CD4-positive, alpha-beta memory T cell (primary cell): ENCODE results near the gene PLPPR4. TPM values are rescaled to one million over a fixed set of nuclear protein-coding genes. Genes with fewer than 3 reads are reported as not detected.

Experiments
- CTCF ChIA-PET: fragments of 350-600 bp; sonication (Branson Sonifier 250); formaldehyde crosslinking; loops from one replicate; lab custom pipeline; 2021; ENCODE audit warnings: inconsistent platforms; ENCODE audit not compliant: partially characterized antibody; lab: Charles Lee
- POLR2A ChIA-PET: fragments of 350-600 bp; sonication (Branson Sonifier 250); formaldehyde crosslinking; loops from one replicate; lab custom pipeline; 2021; ENCODE audit not compliant: partially characterized antibody; lab: Charles Lee
- DNase-seq, 5 donors: peaks; one replicate each; pipeline versions ENCODE4 v3.0.0 to v3.0.0-alpha.2; 2020 to 2022; ENCODE audit warnings: mixed read lengths in 1 of 5
- H3K27ac ChIP-seq: one replicate; pipeline ENCODE4 v1.7.0; 2013; ENCODE audit warnings: low read depth, low read length
- H3K27me3 ChIP-seq: 2 replicates; pipeline ENCODE4 v1.7.0; 2013; ENCODE audit warnings: mild to moderate bottlenecking, low read length, moderate library complexity; ENCODE audit not compliant: insufficient read depth
- H3K36me3 ChIP-seq: 2 replicates; pipeline ENCODE4 v1.7.0; 2013; ENCODE audit warnings: mild to moderate bottlenecking, low read length, moderate library complexity; ENCODE audit not compliant: insufficient read depth
- H3K4me1 ChIP-seq: 2 replicates; pipeline ENCODE4 v1.7.0; 2013; ENCODE audit warnings: mild to moderate bottlenecking, low read length, moderate library complexity; ENCODE audit not compliant: insufficient read depth
- H3K4me3 ChIP-seq, 2 donors: one replicate each; pipeline ENCODE4 v1.7.0; 2013; ENCODE audit warnings: low read length in 2 of 2, mild to moderate bottlenecking in 1 of 2
- H3K9me3 ChIP-seq, 2 donors: one replicate each; pipeline ENCODE4 v1.7.0; 2013; ENCODE audit warnings: low read length in 2 of 2, control low read depth in 1 of 2; ENCODE audit not compliant: control insufficient read depth in 1 of 2
- H3K27ac Mint-ChIP-seq, 7 donors: one replicate each; pipeline ENCODE4 v1.8.0; 2020 to 2021; ENCODE audit warnings: mixed read lengths in 7 of 7, mild to moderate bottlenecking in 6 of 7, inconsistent platforms in 3 of 7, moderate library complexity in 3 of 7
- H3K27me3 Mint-ChIP-seq, 2 donors: one replicate each; pipeline ENCODE4 v1.8.0; 2020 to 2021; ENCODE audit warnings: mixed read lengths in 2 of 2
- H3K36me3 Mint-ChIP-seq, 2 donors: one replicate each; pipeline ENCODE4 v1.8.0; 2020 to 2021; ENCODE audit warnings: mixed read lengths in 2 of 2, inconsistent platforms in 1 of 2, mild to moderate bottlenecking in 1 of 2
- H3K4me1 Mint-ChIP-seq, 4 donors: one replicate each; pipeline ENCODE4 v1.8.0; 2020 to 2021; ENCODE audit warnings: mixed read lengths in 4 of 4, mild to moderate bottlenecking in 1 of 4
- H3K4me3 Mint-ChIP-seq, 8 donors: one replicate each; pipeline ENCODE4 v1.8.0; 2020 to 2021; ENCODE audit warnings: mixed read lengths in 8 of 8, mild to moderate bottlenecking in 7 of 8, moderate library complexity in 6 of 8, inconsistent platforms in 3 of 8
- H3K9me3 Mint-ChIP-seq, 8 donors: one replicate each; pipeline ENCODE4 v1.8.0; 2020 to 2021; ENCODE audit warnings: mixed read lengths in 8 of 8, mild to moderate bottlenecking in 5 of 8, inconsistent platforms in 3 of 8, moderate library complexity in 1 of 8
- intact Hi-C: fragments of 100-400 bp; cut with micrococcal nuclease; formaldehyde crosslinking; loops from one replicate; pipeline ENCODE4 v1.15.1; 2023
- polyA plus RNA-seq, 2 donors: library from polyadenylated mRNA; unstranded; fragments of 300-500 nt; fragmentation: Illumina TruSeq; gene quantifications; one replicate each; pipeline ENCODE4 v1.2.3, GENCODE V29; 2021
- total RNA-seq, 2 experiments: library from RNA; stranded (reverse); gene quantifications; one replicate each; pipeline ENCODE4 v1.2.3, GENCODE V29; 2021

Gene PLPPR4
- total and polyA plus RNA-seq, 4 experiments from 2014 or later = not detected

DNA sequence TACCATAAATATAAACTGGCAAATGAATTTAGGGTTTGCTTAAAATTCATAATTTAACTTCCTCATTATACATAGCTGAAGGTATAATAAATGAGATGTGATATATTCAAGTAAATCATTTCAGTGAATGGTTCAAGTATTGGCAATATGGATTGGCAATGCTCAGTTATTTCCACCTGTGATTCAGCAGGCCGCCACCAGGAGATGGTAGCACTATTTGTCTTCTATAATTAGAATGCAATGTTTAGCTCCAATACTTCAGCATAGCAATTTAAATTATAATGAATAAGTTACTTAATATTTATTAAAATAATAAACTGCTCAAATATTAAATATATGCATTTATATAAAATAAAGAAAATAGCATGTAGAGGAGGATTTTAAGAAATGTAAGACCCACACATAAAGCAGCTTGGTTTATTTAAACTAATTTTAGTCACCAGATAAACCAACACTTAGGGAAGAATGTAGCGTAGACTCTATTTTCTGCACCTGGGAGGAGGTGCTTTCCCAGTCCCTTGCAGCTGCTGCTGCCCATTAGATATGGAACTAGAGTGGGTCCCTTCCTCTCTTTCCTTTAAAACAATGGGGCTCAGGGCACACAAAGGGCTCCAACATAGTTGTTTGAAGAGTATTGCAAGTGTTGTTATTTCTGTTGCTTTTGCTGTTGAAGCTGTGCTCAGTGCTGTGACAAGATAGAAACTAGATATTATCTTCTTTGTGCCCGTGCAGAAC lies 62.1 kb downstream of the PLPPR4 start:
- H3K4me3 Mint-ChIP-seq = no peak overlapping the region
- no peaks in the 10 kb centered on the region for H3K9me3 Mint-ChIP-seq
- intact Hi-C loops = no loop called here

DNA sequence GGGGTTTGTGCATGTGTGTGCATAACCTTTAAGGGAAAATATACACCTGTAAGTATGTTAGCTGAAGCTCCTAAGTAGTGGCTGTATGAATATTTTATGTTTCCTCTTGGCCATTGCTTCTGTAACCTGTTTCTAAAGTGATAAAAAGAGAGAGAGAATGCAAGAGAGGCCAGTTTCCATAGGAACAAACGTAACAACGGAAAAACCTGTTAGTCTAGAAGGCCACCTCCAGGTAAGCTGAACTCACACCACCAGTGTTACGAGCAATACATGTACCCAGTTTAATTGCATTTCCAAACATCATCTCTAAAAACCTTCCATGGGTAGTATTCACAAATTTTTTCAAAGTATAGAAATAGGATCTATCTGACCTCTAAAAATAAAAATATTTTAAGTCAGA lies 63.1 kb downstream of the PLPPR4 start:
- peaks cover 2 to 3% of the 10 kb centered on the region in 2 donors for H3K27me3 Mint-ChIP-seq
- intact Hi-C loops = no loop called here

More for the DNA sequence above, 62.1 kb downstream of the PLPPR4 start:
- POLR2A ChIA-PET = no interaction called here
- no peak for DNase-seq
- no peaks in the 10 kb centered on the region for H3K4me1 Mint-ChIP-seq
- H3K4me3 ChIP-seq = no peak overlapping the region
- H3K9me3 ChIP-seq = no peaks in the 10 kb centered on the region
- CTCF ChIA-PET = no interaction called here
- H3K27ac Mint-ChIP-seq = no peak overlapping the region
- peaks cover 4 to 5% of the 10 kb centered on the region in 2 donors for H3K27me3 Mint-ChIP-seq
- H3K36me3 Mint-ChIP-seq = no peaks in the 10 kb centered on the region
- H3K4me1 ChIP-seq = no peaks in the 10 kb centered on the region
- H3K36me3 ChIP-seq = no peaks in the 10 kb centered on the region
- no peak overlapping the region for H3K27ac ChIP-seq
- H3K27me3 ChIP-seq = no peaks in the 10 kb centered on the region

DNA sequence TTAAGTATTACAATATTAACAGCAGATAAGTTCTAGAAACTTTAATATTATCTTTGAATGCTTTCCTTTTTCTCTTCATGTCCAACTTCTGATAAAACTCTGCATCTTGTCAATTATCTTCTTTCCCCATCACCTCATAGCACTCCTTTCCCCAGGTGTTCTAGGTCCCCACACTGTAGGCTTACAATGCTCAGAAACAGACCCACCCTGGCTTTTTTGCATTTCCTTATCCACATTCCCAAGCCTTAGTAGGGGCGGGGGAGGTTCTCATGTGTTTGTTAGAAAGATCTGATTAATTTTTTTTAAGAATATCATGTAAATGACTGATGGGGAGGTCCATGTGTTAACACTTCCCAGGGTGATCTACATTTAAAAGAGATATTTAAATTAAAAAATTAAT lies 63.9 kb downstream of the PLPPR4 start:
- H3K27ac Mint-ChIP-seq = no peak overlapping the region
- intact Hi-C loops = no loop called here
- no peaks in the 10 kb centered on the region for H3K4me1 Mint-ChIP-seq
- no peak overlapping the region for H3K27ac ChIP-seq
- H3K9me3 ChIP-seq = no peaks in the 10 kb centered on the region
- H3K27me3 Mint-ChIP-seq = peaks cover 2 to 3% of the 10 kb centered on the region in 2 donors
- POLR2A ChIA-PET = no interaction called here
- no peaks in the 10 kb centered on the region for H3K27me3 ChIP-seq
- CTCF ChIA-PET = no interaction called here
- no peaks in the 10 kb centered on the region for H3K4me1 ChIP-seq
- H3K36me3 Mint-ChIP-seq = no peaks in the 10 kb centered on the region
- DNase-seq = no peak
- no peak overlapping the region for H3K4me3 Mint-ChIP-seq
- no peak overlapping the region for H3K4me3 ChIP-seq
- H3K36me3 ChIP-seq = no peaks in the 10 kb centered on the region
- H3K9me3 Mint-ChIP-seq = no peaks in the 10 kb centered on the region

More for the DNA sequence above, 63.1 kb downstream of the PLPPR4 start:
- no peaks in the 10 kb centered on the region for H3K36me3 ChIP-seq
- H3K4me1 ChIP-seq = no peaks in the 10 kb centered on the region
- ChIA-PET CTCF (no interaction called here), POLR2A (no interaction called here)
- H3K27me3 ChIP-seq = no peaks in the 10 kb centered on the region
- H3K27ac ChIP-seq = no peak overlapping the region
- H3K4me1 Mint-ChIP-seq = no peaks in the 10 kb centered on the region
- no peaks in the 10 kb centered on the region for H3K36me3 Mint-ChIP-seq
- no peaks in the 10 kb centered on the region for H3K9me3 ChIP-seq
- no peak overlapping the region for H3K27ac Mint-ChIP-seq
- H3K9me3 Mint-ChIP-seq = no peaks in the 10 kb centered on the region
- no peak for DNase-seq
- no peak overlapping the region for H3K4me3 ChIP-seq
- no peak overlapping the region for H3K4me3 Mint-ChIP-seq

DNA sequence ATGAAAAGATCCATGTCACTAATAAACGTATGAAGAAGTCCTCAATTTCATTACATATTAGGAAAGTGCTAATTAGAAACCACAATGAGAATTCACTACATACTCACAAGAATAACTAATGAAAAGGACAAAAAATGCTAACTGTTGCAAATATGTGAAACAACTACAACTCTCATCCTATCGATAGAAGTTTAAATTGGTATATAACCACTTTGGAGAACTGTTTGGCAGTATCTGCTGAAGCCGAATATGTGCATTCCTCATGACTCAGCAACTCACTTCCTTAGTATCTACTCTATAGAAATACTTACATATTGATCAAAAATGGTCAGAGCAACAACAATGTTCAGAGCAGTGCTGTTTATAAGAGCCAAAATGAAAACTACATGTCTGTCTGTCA lies 66.8 kb downstream of the PLPPR4 start:
- Mint-ChIP-seq H3K27ac (no peak overlapping the region), H3K27me3 (peaks cover 2% of the 10 kb centered on the region in 2 donors), H3K36me3 (no peaks in the 10 kb centered on the region), H3K4me1 (no peaks in the 10 kb centered on the region), H3K9me3 (no peaks in the 10 kb centered on the region), H3K4me3 (no peak overlapping the region)
- ChIA-PET POLR2A (no interaction called here), CTCF (no interaction called here)
- DNase-seq = no peak
- no peak overlapping the region for H3K27ac ChIP-seq
- H3K4me3 ChIP-seq = no peak overlapping the region
- intact Hi-C loops = no loop called here
- H3K4me1 ChIP-seq = no peaks in the 10 kb centered on the region
- no peaks in the 10 kb centered on the region for H3K27me3 ChIP-seq
- H3K36me3 ChIP-seq = no peaks in the 10 kb centered on the region
- H3K9me3 ChIP-seq = no peaks in the 10 kb centered on the region

DNA sequence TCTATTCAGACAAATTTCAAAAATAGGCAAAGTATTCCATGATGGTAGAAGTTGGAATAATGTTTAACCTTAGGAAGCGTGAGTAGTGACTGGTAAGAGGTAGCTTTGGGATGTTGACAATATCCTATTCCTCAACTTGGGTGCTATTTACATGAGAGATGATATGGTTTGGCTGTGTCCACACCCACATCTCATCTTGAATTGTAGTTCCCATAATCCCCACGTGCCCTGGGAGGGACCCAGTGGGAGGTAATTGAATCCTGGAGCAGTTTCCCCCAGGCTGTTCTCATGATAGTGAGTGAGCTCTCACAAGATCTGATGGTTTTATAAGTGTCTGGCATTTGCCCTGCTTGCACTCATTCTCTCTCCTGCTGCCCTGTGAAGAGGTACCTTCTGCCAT lies 67.3 kb downstream of the PLPPR4 start:
- H3K4me3 Mint-ChIP-seq = no peak overlapping the region
- no peak overlapping the region for H3K4me3 ChIP-seq
- H3K27me3 Mint-ChIP-seq = peaks cover 2% of the 10 kb centered on the region in 2 donors
- DNase-seq = no peak
- no peaks in the 10 kb centered on the region for H3K4me1 ChIP-seq
- H3K27me3 ChIP-seq = no peaks in the 10 kb centered on the region
- H3K9me3 ChIP-seq = no peaks in the 10 kb centered on the region
- no peak overlapping the region for H3K27ac Mint-ChIP-seq
- H3K36me3 Mint-ChIP-seq = no peaks in the 10 kb centered on the region
- no peaks in the 10 kb centered on the region for H3K9me3 Mint-ChIP-seq
- H3K27ac ChIP-seq = no peak overlapping the region
- ChIA-PET CTCF (no interaction called here), POLR2A (no interaction called here)
- intact Hi-C loops = no loop called here
- H3K4me1 Mint-ChIP-seq = no peaks in the 10 kb centered on the region
- no peaks in the 10 kb centered on the region for H3K36me3 ChIP-seq

DNA sequence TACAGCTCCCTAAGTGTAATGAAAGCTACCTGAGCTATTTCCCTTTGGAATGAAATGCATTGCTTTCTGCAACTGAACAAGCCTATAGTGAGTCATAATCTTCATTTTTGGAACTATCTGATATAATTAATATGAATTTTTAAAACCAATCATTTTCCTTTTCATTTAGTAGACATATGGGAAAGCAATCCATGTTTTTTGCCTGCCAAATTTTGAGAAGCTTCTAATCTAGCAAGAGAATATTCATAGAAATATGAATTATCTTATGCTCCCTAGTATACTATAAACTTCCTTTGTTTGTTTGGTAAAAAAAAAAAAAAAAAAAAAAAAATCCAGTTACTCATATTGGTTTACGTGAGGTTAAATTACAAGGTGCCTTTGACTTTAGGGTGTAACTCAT lies 68.3 kb downstream of the PLPPR4 start:
- CTCF ChIA-PET = no interaction called here
- no peak overlapping the region for H3K27ac ChIP-seq
- Mint-ChIP-seq H3K27ac (no peak overlapping the region), H3K36me3 (no peaks in the 10 kb centered on the region), H3K4me3 (no peak overlapping the region), H3K27me3 (peaks cover 2% of the 10 kb centered on the region in 2 donors), H3K4me1 (no peaks in the 10 kb centered on the region), H3K9me3 (peaks cover 0 to 2% (median 0%) of the 10 kb centered on the region in 8 donors)
- H3K36me3 ChIP-seq = no peaks in the 10 kb centered on the region
- H3K27me3 ChIP-seq = no peaks in the 10 kb centered on the region
- no peaks in the 10 kb centered on the region for H3K9me3 ChIP-seq
- POLR2A ChIA-PET = no interaction called here
- no peaks in the 10 kb centered on the region for H3K4me1 ChIP-seq
- no peak for DNase-seq
- H3K4me3 ChIP-seq = no peak overlapping the region
- intact Hi-C loops = no loop called here

DNA sequence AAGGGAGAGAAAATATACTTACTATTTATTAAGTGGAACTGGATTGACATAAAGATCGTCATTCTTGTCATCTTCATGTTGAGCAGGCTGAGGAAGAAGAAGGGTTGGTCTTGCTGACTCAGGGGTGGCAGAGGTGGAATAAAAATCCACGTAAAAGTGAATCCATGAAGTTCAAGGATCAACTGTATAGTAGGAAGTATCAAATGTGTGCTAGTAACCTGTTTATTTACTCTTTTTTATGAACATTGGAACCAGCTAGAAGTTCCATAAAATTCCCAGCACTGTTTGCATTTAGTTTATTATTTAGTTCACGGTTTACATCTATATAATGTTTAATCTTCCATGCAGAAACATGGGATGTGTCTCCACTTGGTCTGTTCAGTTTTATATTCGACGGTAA lies 70.7 kb downstream of the PLPPR4 start:
- H3K27ac ChIP-seq = no peak overlapping the region
- POLR2A ChIA-PET = no interaction called here
- H3K27me3 ChIP-seq = no peaks in the 10 kb centered on the region
- H3K36me3 ChIP-seq = no peaks in the 10 kb centered on the region
- CTCF ChIA-PET = no interaction called here
- H3K36me3 Mint-ChIP-seq = no peaks in the 10 kb centered on the region
- H3K9me3 Mint-ChIP-seq = peaks cover 0 to 3% (median 0%) of the 10 kb centered on the region in 8 donors
- no peak overlapping the region for H3K27ac Mint-ChIP-seq
- DNase-seq = no peak
- H3K4me3 ChIP-seq = no peak overlapping the region
- H3K4me1 ChIP-seq = no peaks in the 10 kb centered on the region
- no peak overlapping the region for H3K4me3 Mint-ChIP-seq
- no peaks in the 10 kb centered on the region for H3K27me3 Mint-ChIP-seq
- no peaks in the 10 kb centered on the region for H3K4me1 Mint-ChIP-seq
- intact Hi-C loops = no loop called here
- H3K9me3 ChIP-seq = no peaks in the 10 kb centered on the region
